OCI-LY7 (cell line): ENCODE measurements around the gene GNB1. TPM values are rescaled to one million over a fixed set of nuclear protein-coding genes. Genes with fewer than 3 reads are reported as not detected.

Experiments used
- BruUV-seq: library from RNA; stranded (reverse); fragments of 400-500 nt; replicated peaks from 2 replicates; lab custom pipeline; 2021; lab: Mats Ljungman, UMichigan
- CTCF ChIA-PET: fragments of 300-600 bp; sonication (Branson Sonifier 250); formaldehyde crosslinking; loops from one replicate; lab custom pipeline; 2022; ENCODE audit warnings: antibody characterized with exemption; ENCODE audit not compliant: unreplicated experiment; lab: Charles Lee
- POLR2A ChIA-PET: fragments of 300-600 bp; sonication (Branson Sonifier 250); formaldehyde crosslinking; loops from one replicate; lab custom pipeline; 2022; ENCODE audit warnings: antibody characterized with exemption; lab: Charles Lee
- DNase-seq: peaks from one replicate; pipeline ENCODE4 v3.0.0-alpha.2; 2015; ENCODE audit warnings: low spot score
- H2AFZ ChIP-seq: fragments of 200-600 bp; sonication (generic), shearing (Covaris generic); 2 replicates; pipeline ENCODE4 v1.6.1; 2014; ENCODE audit warnings: mild to moderate bottlenecking, antibody characterized with exemption, low read length, moderate library complexity
- H3K27ac ChIP-seq: fragments of 200-600 bp; sonication (generic); 2 replicates; pipeline ENCODE4 v1.5.1; 2014; ENCODE audit warnings: mixed run types, low read depth, mild to moderate bottlenecking, moderate library complexity, low read length, inconsistent platforms; ENCODE audit not compliant: poor library complexity, severe bottlenecking
- H3K36me3 ChIP-seq: fragments of 200-600 bp; sonication (generic); 2 replicates; pipeline ENCODE4 v1.6.1; 2014; ENCODE audit warnings: mild to moderate bottlenecking, antibody characterized with exemption, low read length, moderate library complexity, mixed read lengths; ENCODE audit not compliant: insufficient read depth
- H3K4me1 ChIP-seq: fragments of 200-600 bp; sonication (generic); 2 replicates; pipeline ENCODE4 v1.5.1; 2014; ENCODE audit warnings: mild to moderate bottlenecking, low read length; ENCODE audit not compliant: insufficient read depth, poor library complexity, severe bottlenecking
- H3K4me2 ChIP-seq: fragments of 200-600 bp; sonication (generic); 2 replicates; pipeline ENCODE4 v1.6.1; 2014; ENCODE audit warnings: mild to moderate bottlenecking, low read length
- H3K4me3 ChIP-seq: fragments of 200-600 bp; sonication (generic); 2 replicates; pipeline ENCODE4 v1.5.1; 2014; ENCODE audit warnings: mild to moderate bottlenecking, low read depth, low read length; ENCODE audit not compliant: poor library complexity, severe bottlenecking
- H3K79me2 ChIP-seq: fragments of 200-600 bp; sonication (generic); 2 replicates; pipeline ENCODE4 v1.6.1; 2016; ENCODE audit warnings: low read depth, mild to moderate bottlenecking, low read length, moderate library complexity, mixed read lengths; ENCODE audit not compliant: insufficient read depth
- H3K9me2 ChIP-seq: fragments of 200-600 bp; sonication (generic); 2 replicates; pipeline ENCODE4 v1.6.1; 2016; ENCODE audit warnings: mild to moderate bottlenecking, low read length, mixed read lengths; ENCODE audit not compliant: insufficient read depth
- H3K9me3 ChIP-seq: fragments of 200-600 bp; sonication (generic); 2 replicates; pipeline ENCODE4 v1.6.1; 2014; ENCODE audit warnings: mild to moderate bottlenecking, mixed run types, low read length, mixed read lengths
- H4K20me1 ChIP-seq: fragments of 200-600 bp; sonication (generic); 2 replicates; pipeline ENCODE4 v1.6.1; 2014; ENCODE audit warnings: mild to moderate bottlenecking, antibody characterized with exemption, low read length, moderate library complexity, mixed read lengths; ENCODE audit not compliant: insufficient read depth
- CTCF ChIP-seq: fragments of 200-600 bp; sonication (generic); conservative IDR thresholded peaks from 2 replicates; pipeline ENCODE4 v1.5.1; 2014; ENCODE audit warnings: mild to moderate bottlenecking, antibody characterized with exemption, low read length, moderate library complexity, mixed read lengths
- EZH2phosphoT487 ChIP-seq: fragments of 200-600 bp; sonication (generic); IDR thresholded peaks from 2 replicates; pipeline ENCODE4 v1.6.1; 2018; ENCODE audit warnings: low read depth, borderline replicate concordance, mild to moderate bottlenecking, mixed run types, antibody characterized with exemption, low read length, moderate library complexity, mixed read lengths
- intact Hi-C: fragments of 100-400 bp; cut with micrococcal nuclease; formaldehyde crosslinking; loops from one replicate; pipeline ENCODE4 v1.10.0; 2022; ENCODE audit not compliant: unreplicated experiment
- total RNA-seq, 2 experiments: library from RNA; depleted of rRNA in 1 of 2; stranded (reverse); fragments of >200 nt in 1 of 2; shearing (Covaris generic) in 1 of 2; gene quantifications; 2 replicates each; pipeline ENCODE4 v1.2.3, GENCODE V29; 2014 to 2022

Gene GNB1
- total RNA-seq, 2 experiments from 2014 or later: 101 to 502 TPM

DNA sequence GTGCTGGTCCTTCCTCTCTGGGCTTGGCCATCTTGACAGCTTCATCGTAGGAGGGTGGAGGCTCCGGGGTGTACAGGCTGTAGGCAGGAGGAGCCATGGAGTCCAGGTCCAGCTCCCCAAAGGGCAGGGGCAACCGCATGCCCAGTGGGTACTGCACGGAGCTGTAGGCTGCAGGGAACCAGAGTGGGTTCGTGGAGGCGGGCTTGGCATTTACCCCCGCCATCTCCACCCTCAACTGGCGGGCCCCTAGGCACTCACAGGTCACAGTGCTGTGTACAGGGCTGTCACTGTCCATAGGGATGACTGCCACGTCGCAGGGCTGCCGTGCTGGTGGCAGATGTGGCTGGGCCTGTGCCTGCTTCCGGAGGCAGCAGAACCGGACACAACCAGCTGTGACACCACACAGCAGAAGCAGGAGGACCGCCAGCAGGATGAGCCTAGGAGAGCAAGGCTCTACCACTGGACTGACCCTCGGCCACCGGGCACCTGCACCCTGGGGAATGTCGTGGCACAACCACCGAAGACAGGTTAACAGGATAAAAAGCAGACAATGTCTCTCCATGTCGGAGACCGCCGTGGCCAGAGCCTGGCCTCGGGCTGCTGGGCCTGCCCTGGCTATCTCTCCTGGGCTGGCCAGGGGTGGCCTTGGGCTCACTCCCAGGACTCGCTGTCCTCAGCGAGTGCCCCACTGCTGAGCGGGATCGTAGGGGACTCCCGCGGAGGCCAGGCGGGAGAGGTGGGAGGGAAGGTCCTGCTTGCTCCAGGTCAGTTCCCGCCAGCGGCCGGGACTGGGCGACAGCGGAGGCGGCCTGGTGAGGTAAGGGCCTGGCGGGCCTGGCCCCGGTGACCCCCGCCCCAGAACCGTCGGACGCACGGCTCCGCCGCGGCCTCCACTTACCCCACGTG is 27.4 kb upstream of the GNB1 start:
- POLR2A ChIA-PET: no interaction called here

DNA sequence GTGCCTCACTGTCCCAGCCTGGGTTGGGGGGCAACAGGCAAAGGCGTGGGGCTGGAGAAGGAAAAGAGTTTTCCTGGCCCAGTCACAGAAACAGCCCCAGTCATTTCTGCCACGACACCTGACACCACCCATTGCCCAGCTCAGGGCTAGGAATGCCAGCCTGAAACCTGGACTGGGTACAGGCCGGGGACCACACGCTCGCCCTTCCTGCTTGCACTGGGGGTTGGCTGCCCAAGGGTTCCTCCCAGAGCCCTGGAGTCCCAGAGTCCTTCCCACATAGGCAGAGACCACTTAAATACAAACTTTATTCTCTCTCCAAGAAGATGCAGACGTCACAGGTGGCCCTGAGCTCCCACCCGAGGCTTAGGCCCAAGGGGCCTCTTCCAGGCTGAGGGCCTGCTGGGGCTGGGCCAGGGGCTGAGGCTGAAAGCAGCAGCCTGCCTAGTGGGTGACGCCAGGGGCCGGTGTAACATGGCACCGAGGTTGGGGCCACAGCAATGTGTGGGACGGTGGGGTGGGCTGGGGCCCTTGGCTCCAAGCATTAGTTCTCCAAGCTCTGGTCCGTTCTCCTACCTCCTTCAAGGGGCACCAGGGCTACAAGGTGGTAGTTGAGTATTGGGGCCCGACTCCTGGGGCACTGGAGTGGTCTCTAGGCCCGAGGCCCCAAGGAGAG is 26.6 kb upstream of the GNB1 start:
- POLR2A ChIA-PET: no interaction called here

More for the DNA sequence above, 27.4 kb upstream of the GNB1 start:
- TF ChIP-seq EZH2phosphoT487 (no peak), CTCF (no peak)
- H3K9me3 ChIP-seq: no peaks in the 10 kb centered on the region
- H3K36me3 ChIP-seq: no peaks in the 10 kb centered on the region
- H3K4me1 ChIP-seq: peaks cover 12% of the 10 kb centered on the region
- H3K4me3 ChIP-seq: peak overlapping the region; percentile 70
- no peak for DNase-seq
- no peaks in the 10 kb centered on the region for H3K9me2 ChIP-seq
- no TSS peak for BruUV-seq
- intact Hi-C loops: loop anchor here (2.0 kb wide), 1 partner anchor 215 kb away; no protein-coding TSS in a partner anchor
- no peaks in the 10 kb centered on the region for H4K20me1 ChIP-seq
- CTCF ChIA-PET: no interaction called here
- peak overlapping the region; percentile 62; the same call in 1 of the 2 replicates for H2AFZ ChIP-seq
- H3K79me2 ChIP-seq: no peaks in the 10 kb centered on the region
- H3K27ac ChIP-seq: no peak overlapping the region
- H3K4me2 ChIP-seq: peak overlapping the region; percentile 83

More for the DNA sequence above, 26.6 kb upstream of the GNB1 start:
- CTCF ChIA-PET: no interaction called here
- Histone ChIP-seq H3K4me3 (no peak overlapping the region), H3K27ac (no peak overlapping the region), H2AFZ (no peak overlapping the region), H3K4me2 (no peak overlapping the region), H3K9me2 (no peaks in the 10 kb centered on the region), H3K4me1 (peaks cover 12% of the 10 kb centered on the region), H3K36me3 (no peaks in the 10 kb centered on the region), H3K9me3 (no peaks in the 10 kb centered on the region), H3K79me2 (no peaks in the 10 kb centered on the region), H4K20me1 (no peaks in the 10 kb centered on the region)
- BruUV-seq: no TSS peak
- DNase-seq: no peak
- TF ChIP-seq CTCF (no peak), EZH2phosphoT487 (no peak)
- intact Hi-C loops: no loop called here
